SK-N-SH (cell line): Measurements from ENCODE around the gene ARPC4. TPM values are rescaled to one million over a fixed set of nuclear protein-coding genes. Genes with fewer than 3 reads are reported as not detected.

Source experiments
- CTCF ChIA-PET: fragments of 300-600, 350-600 bp; formaldehyde crosslinking; extraction: SDS; loops from one replicate; lab custom pipeline; 2021; lab: Yijun Ruan, JAX
- POLR2A ChIA-PET: fragments of 350-600 bp; sonication (Branson Sonifier 250); formaldehyde crosslinking; extraction: SDS; loops from one replicate; lab custom pipeline; 2020; ENCODE audit warnings: antibody characterized with exemption, inconsistent platforms; lab: Yijun Ruan, JAX
- DNase-seq: peaks from one replicate; pipeline ENCODE4 v3.0.0; 2012
- H2AFZ ChIP-seq: fragments of 200-600 bp; sonication (generic); 2 replicates; pipeline ENCODE4 v1.8.1; 2016; ENCODE audit warnings: antibody characterized with exemption, mild to moderate bottlenecking, low read depth
- H3F3A ChIP-seq: fragments of 200-600 bp; sonication (generic); replicated peaks from 2 replicates; pipeline ENCODE3; 2016; ENCODE audit warnings: antibody characterized with exemption, mild to moderate bottlenecking; ENCODE audit not compliant: insufficient read depth
- H3K27ac ChIP-seq, 2 experiments: fragments of 200-500 bp in 1 of 2; fragments of 200-600 bp in 1 of 2; sonication (Bioruptor generic) in 1 of 2; sonication (generic), shearing (Covaris generic) in 1 of 2; 2 replicates each; pipeline versions ENCODE4 v1.5.1 to v1.6.1; 2014 to 2016; ENCODE audit warnings: low read depth in 2 of 2, inconsistent platforms in 1 of 2, low read length in 1 of 2, mild to moderate bottlenecking in 1 of 2, mixed read lengths in 1 of 2
- H3K27me3 ChIP-seq: fragments of 200-600 bp; sonication (generic), shearing (Covaris generic); 2 replicates; pipeline ENCODE4 v1.6.1; 2016; ENCODE audit warnings: mixed run types; ENCODE audit not compliant: insufficient read depth
- H3K36me3 ChIP-seq, 2 experiments: fragments of 200-500 bp in 1 of 2; fragments of 200-600 bp in 1 of 2; sonication (Bioruptor generic) in 1 of 2; sonication (generic) in 1 of 2; replicated peaks in 1 of 2; 2 replicates each; pipeline versions ENCODE3 to v1.5.1; 2014 to 2016; ENCODE audit warnings: low read length in 1 of 2, mild to moderate bottlenecking in 1 of 2; ENCODE audit not compliant: insufficient read depth in 2 of 2, control insufficient read depth in 1 of 2
- H3K4me1 ChIP-seq, 2 experiments: fragments of 200-500 bp in 1 of 2; fragments of 200-600 bp in 1 of 2; sonication (Bioruptor generic) in 1 of 2; sonication (generic), shearing (Covaris generic) in 1 of 2; 2 replicates each; pipeline versions ENCODE4 v1.5.1 to v1.6.1; 2014 to 2016; ENCODE audit warnings: low read depth in 1 of 2, low read length in 1 of 2, mixed run types in 1 of 2; ENCODE audit not compliant: insufficient read depth in 2 of 2, control insufficient read depth in 1 of 2
- H3K4me2 ChIP-seq: fragments of 200-600 bp; sonication (generic), shearing (Covaris generic); 2 replicates; pipeline ENCODE4 v1.6.1; 2017; ENCODE audit warnings: mixed run types
- H3K4me3 ChIP-seq, 2 experiments: fragments of 200-500 bp in 1 of 2; fragments of 200-600 bp in 1 of 2; sonication (Bioruptor generic) in 1 of 2; sonication (generic), shearing (Covaris generic) in 1 of 2; 2 replicates each; pipeline versions ENCODE4 v1.5.1 to v1.8.1; 2014 to 2016; ENCODE audit warnings: low read depth in 2 of 2, inconsistent platforms in 1 of 2, low read length in 1 of 2, mild to moderate bottlenecking in 1 of 2, mixed read lengths in 1 of 2, moderate library complexity in 1 of 2
- H3K79me2 ChIP-seq: fragments of 200-600 bp; sonication (generic); 2 replicates; pipeline ENCODE4 v1.8.1; 2017; ENCODE audit warnings: mild to moderate bottlenecking; ENCODE audit not compliant: insufficient read depth
- H3K9ac ChIP-seq: fragments of 200-600 bp; sonication (generic); 2 replicates; pipeline ENCODE4 v1.6.1; 2017; ENCODE audit warnings: mixed run types
- H3K9me2 ChIP-seq: fragments of 200-600 bp; sonication (generic); 2 replicates; pipeline ENCODE4 v1.6.1; 2017; ENCODE audit warnings: mixed run types
- H3K9me3 ChIP-seq: fragments of 200-600 bp; sonication (generic); 2 replicates; pipeline ENCODE4 v1.6.1; 2017; ENCODE audit warnings: mixed run types, mild to moderate bottlenecking, moderate library complexity
- H4K20me1 ChIP-seq: fragments of 200-600 bp; sonication (generic); 2 replicates; pipeline ENCODE4 v1.6.1; 2017; ENCODE audit warnings: mild to moderate bottlenecking, mixed run types; ENCODE audit not compliant: insufficient read depth
- CHD2 ChIP-seq: fragments of 150-350 bp; IDR thresholded peaks from 2 replicates; pipeline ENCODE4 v1.6.1; 2018; ENCODE audit warnings: low read length; ENCODE audit not compliant: partially characterized antibody
- GABPA ChIP-seq: IDR thresholded peaks from 2 replicates; pipeline ENCODE4 v1.4.0; 2012; ENCODE audit warnings: low read depth, mild to moderate bottlenecking
- MEF2A ChIP-seq: IDR thresholded peaks from 2 replicates; pipeline ENCODE4 v1.4.0; 2012; ENCODE audit warnings: low read depth, borderline replicate concordance
- RAD21 ChIP-seq: IDR thresholded peaks from 2 replicates; pipeline ENCODE4 v1.6.1; 2012; ENCODE audit warnings: mild to moderate bottlenecking, low read length
- RCOR1 ChIP-seq: fragments of 150-350 bp; IDR thresholded peaks from 2 replicates; pipeline ENCODE4 v1.6.1; 2017; ENCODE audit warnings: antibody characterized with exemption, low read length
- REST ChIP-seq: IDR thresholded peaks from 2 replicates; pipeline ENCODE4 v1.6.1; 2012; ENCODE audit warnings: mild to moderate bottlenecking, low read depth, low read length, moderate library complexity
- USF2 ChIP-seq: fragments of 150-350 bp; IDR thresholded peaks from 2 replicates; pipeline ENCODE4 v1.6.1; 2017; ENCODE audit warnings: antibody characterized with exemption, low read length, low read depth, borderline replicate concordance
- ZBTB33 ChIP-seq: IDR thresholded peaks from 2 replicates; pipeline ENCODE4 v1.4.0; 2012; ENCODE audit warnings: low read depth, borderline replicate concordance
- WGBS: methylation state at CpG from one replicate; pipeline ENCODE4 v1.1.6; 2017; ENCODE audit warnings: low lambda C conversion rate; 5-methylcytosine and 5-hydroxymethylcytosine counted together
- polyA plus RNA-seq, 3 experiments: library from polyadenylated mRNA; depleted of rRNA; stranded (reverse); fragments of >200 nt; gene quantifications; 2 replicates each; pipeline ENCODE4 v1.2.3, GENCODE V29; 2012
- TF ChIP-seq, protein P1 (sequence below): fragments of 150-350 bp; IDR thresholded peaks from 2 replicates; pipeline ENCODE4 v1.6.1; 2016; ENCODE audit warnings: mild to moderate bottlenecking, low read depth, low read length
- TF ChIP-seq, protein P2 (sequence below): IDR thresholded peaks from 2 replicates; pipeline ENCODE4 v1.4.0; 2012; ENCODE audit warnings: low read depth, borderline replicate concordance

ARPC4 gene
- polyA plus RNA-seq, 1 of the 3 experiments (the other 2 are of a cell fraction): 233 TPM

- no peak for DNase-seq
- TF ChIP-seq REST: no peak
- no peak for TF ChIP-seq ZBTB33
- no peak for TF ChIP-seq USF2
- no peak for TF ChIP-seq RCOR1
- TF ChIP-seq GABPA: no peak
- TF ChIP-seq, protein P1, sequence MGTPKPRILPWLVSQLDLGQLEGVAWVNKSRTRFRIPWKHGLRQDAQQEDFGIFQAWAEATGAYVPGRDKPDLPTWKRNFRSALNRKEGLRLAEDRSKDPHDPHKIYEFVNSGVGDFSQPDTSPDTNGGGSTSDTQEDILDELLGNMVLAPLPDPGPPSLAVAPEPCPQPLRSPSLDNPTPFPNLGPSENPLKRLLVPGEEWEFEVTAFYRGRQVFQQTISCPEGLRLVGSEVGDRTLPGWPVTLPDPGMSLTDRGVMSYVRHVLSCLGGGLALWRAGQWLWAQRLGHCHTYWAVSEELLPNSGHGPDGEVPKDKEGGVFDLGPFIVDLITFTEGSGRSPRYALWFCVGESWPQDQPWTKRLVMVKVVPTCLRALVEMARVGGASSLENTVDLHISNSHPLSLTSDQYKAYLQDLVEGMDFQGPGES: no peak
- TF ChIP-seq, protein P2, sequence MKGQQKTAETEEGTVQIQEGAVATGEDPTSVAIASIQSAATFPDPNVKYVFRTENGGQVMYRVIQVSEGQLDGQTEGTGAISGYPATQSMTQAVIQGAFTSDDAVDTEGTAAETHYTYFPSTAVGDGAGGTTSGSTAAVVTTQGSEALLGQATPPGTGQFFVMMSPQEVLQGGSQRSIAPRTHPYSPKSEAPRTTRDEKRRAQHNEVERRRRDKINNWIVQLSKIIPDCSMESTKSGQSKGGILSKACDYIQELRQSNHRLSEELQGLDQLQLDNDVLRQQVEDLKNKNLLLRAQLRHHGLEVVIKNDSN: no peak
- no peak for TF ChIP-seq MEF2A
- no peak for TF ChIP-seq RAD21
- no peak for TF ChIP-seq CHD2
- Histone ChIP-seq H3K4me3 (no peak overlapping the region), H2AFZ (no peak overlapping the region), H3K79me2 (no peaks in the 10 kb centered on the region), H3K27ac (no peak overlapping the region), H3K9me2 (no peaks in the 10 kb centered on the region), H3F3A (peaks cover 13% of the 10 kb centered on the region), H3K9me3 (no peaks in the 10 kb centered on the region), H3K4me1 (no peaks in the 10 kb centered on the region), H3K9ac (no peak overlapping the region), H3K4me2 (no peak overlapping the region), H3K36me3 (peaks cover 14 to 31% of the 10 kb centered on the region in 2 experiments), H3K27me3 (no peaks in the 10 kb centered on the region), H4K20me1 (no peaks in the 10 kb centered on the region)
- 83% methylated on average over 8 of the region's 8 CpGs for WGBS
- POLR2A ChIA-PET: no interaction called here
- CTCF ChIA-PET: no interaction called here
Measured at GRCh38 chr3:9779721-9780457, 13.0 kb upstream of the ARPC4 start.
